BJ (cell line): Measurements from ENCODE around the gene SUN1. TPM values are rescaled to one million over a fixed set of nuclear protein-coding genes. Genes with fewer than 3 reads are reported as not detected.

Source experiments
- CTCF ChIA-PET: fragments of 350-600 bp; formaldehyde crosslinking; extraction: SDS; loops from one replicate; lab custom pipeline; 2021; ENCODE audit warnings: antibody characterized with exemption, inconsistent platforms; lab: Yijun Ruan, JAX
- POLR2A ChIA-PET: fragments of 300-600 bp; sonication (Branson Sonifier 250); formaldehyde crosslinking; extraction: SDS; loops from one replicate; lab custom pipeline; 2021; ENCODE audit warnings: antibody characterized with exemption; lab: Charles Lee
- DNase-seq: peaks from one replicate; pipeline ENCODE4 v3.0.0-alpha.2; 2011; ENCODE audit warnings: low read depth
- H3K27me3 ChIP-seq: 2 replicates; pipeline ENCODE4 v1.6.0; 2011; ENCODE audit warnings: low read length; ENCODE audit not compliant: control insufficient read depth, insufficient read depth
- H3K36me3 ChIP-seq: 2 replicates; pipeline ENCODE4 v1.5.1; 2011; ENCODE audit warnings: low read length; ENCODE audit not compliant: control insufficient read depth, insufficient read depth
- H3K4me3 ChIP-seq: 2 replicates; pipeline ENCODE4 v1.5.1; 2011; ENCODE audit warnings: low read depth, mild to moderate bottlenecking, control low read depth, low read length
- polyA plus RNA-seq: library from polyadenylated mRNA; depleted of rRNA; stranded (reverse); fragments of >200 nt; gene quantifications from 2 replicates; pipeline ENCODE4 v1.2.3, GENCODE V29; 2011
- TF ChIP-seq, protein P1 (sequence below): IDR thresholded peaks from 2 replicates; pipeline ENCODE4 v1.5.1; 2011; ENCODE audit warnings: low read depth, mild to moderate bottlenecking, control low read depth, inconsistent platforms, low read length, moderate library complexity; ENCODE audit not compliant: insufficient read depth

SUN1 gene
- polyA plus RNA-seq, 1 experiment, result 222 TPM

DNA sequence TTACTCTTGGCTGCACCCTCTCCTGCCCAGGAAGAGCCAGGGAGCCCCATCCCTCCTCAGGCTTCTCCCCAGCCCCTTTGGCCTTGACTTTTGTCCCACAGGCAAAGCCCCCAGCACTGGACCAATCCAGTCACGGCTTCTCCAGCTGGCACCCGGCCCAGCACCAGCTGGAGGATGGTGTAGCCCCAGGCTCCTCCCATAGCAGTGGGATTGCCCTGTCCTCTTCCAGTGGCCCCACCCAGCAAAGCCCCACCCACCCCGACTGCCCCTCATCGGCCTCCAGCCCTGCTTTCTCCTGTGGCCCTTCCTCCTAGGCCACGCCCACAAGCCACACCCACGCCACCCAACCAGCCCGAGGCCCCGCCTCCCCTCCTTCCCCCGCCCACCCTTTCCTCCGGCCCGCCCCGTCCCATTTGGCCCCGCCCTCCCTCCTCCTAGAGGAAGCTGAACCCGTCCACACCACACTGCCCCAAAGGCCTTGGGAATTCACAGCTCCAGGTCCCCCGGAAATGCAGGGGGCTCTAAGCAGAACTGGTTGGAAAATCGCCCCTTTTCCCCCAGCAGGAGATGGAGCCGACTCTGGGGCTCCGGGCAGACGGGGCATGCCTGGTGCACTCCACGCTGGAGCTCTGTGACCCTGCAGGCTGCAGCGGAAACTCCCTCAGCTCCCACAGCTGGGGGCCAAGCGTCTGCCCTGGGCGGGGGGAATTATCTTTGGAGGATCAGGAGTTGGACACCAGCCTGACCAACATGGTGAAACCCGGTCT is 69.3 kb downstream of the SUN1 start:
- TF ChIP-seq, protein P1, sequence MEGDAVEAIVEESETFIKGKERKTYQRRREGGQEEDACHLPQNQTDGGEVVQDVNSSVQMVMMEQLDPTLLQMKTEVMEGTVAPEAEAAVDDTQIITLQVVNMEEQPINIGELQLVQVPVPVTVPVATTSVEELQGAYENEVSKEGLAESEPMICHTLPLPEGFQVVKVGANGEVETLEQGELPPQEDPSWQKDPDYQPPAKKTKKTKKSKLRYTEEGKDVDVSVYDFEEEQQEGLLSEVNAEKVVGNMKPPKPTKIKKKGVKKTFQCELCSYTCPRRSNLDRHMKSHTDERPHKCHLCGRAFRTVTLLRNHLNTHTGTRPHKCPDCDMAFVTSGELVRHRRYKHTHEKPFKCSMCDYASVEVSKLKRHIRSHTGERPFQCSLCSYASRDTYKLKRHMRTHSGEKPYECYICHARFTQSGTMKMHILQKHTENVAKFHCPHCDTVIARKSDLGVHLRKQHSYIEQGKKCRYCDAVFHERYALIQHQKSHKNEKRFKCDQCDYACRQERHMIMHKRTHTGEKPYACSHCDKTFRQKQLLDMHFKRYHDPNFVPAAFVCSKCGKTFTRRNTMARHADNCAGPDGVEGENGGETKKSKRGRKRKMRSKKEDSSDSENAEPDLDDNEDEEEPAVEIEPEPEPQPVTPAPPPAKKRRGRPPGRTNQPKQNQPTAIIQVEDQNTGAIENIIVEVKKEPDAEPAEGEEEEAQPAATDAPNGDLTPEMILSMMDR, result no peak
- Histone ChIP-seq H3K27me3 (no peaks in the 10 kb centered on the region), H3K36me3 (peaks cover 5% of the 10 kb centered on the region; the same call in 1 of the 2 replicates), H3K4me3 (no peak overlapping the region)
- peak; percentile 12 for DNase-seq
- ChIA-PET CTCF (no interaction called here), POLR2A (interaction anchor here (0.6 kb wide), 1 partner anchor 13 kb away, joined by 3 read pairs; no protein-coding TSS in a partner anchor)

DNA sequence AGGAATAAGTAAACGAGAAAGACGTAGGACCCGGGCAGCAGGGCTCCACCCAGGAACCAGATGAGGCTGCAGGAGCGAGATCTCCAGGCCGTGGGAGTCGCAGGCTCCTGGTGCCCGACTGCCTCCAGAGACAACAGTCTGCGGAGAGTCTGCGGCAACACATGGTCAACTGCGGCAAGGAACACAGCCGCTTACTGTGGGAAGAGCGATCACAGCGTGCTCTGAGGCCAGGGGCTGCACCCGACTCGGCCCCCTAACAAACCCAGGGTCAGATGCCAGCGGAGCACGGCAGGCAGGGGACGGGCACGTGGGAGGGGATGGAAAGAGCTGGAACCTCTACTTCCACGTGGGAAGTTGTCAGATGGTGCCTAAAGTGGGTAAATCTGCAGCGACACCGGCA is 70.7 kb downstream of the SUN1 start:
- no peak for DNase-seq
- TF ChIP-seq, protein P1, result no peak
- no peaks in the 10 kb centered on the region for H3K27me3 ChIP-seq
- POLR2A ChIA-PET, result no interaction called here
- H3K4me3 ChIP-seq, result no peak overlapping the region
- H3K36me3 ChIP-seq, result no peaks in the 10 kb centered on the region
- CTCF ChIA-PET, result no interaction called here

DNA sequence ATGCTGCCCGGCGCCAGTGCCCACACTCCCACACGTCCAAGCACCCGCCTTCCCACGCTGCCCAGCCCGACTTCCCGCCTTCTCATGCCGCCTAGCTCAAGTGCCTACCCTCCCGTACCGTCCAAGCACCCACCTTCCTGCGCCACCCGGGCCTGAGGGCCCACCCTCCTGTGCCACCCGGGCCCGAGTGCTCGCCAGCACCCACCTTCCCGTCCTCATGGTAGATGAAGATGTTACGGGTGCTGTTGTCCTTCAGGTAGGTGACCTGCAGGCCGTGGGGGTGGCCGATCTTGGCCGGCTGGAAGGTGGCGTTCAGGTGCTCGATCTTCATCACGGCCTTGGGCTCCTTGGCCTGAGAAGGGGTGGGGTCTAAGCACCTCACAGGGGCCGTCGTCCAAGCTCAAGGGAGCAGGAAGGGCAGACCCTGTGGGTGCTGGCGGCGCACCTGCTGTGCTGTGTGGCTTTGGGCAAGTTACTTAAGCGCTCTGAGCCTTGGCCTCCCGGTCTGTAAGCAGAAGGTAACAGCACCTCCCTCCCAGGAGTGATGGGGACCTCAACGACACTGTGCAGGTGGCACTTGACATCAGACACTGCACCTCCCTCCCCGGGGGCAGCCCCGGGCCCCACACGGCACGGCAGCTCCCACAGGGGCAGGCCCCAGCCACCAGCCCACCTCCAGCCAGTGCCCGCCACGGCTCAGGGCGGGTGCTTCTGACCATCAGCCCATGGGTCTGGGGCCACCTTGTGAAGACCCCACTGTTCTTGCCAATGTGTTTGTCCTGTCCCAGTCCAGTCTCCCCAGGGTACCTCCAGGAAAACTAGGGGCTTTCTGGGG is 71.9 kb downstream of the SUN1 start:
- TF ChIP-seq, protein P1, result no peak
- no peak overlapping the region for H3K4me3 ChIP-seq
- POLR2A ChIA-PET, result no interaction called here

DNA sequence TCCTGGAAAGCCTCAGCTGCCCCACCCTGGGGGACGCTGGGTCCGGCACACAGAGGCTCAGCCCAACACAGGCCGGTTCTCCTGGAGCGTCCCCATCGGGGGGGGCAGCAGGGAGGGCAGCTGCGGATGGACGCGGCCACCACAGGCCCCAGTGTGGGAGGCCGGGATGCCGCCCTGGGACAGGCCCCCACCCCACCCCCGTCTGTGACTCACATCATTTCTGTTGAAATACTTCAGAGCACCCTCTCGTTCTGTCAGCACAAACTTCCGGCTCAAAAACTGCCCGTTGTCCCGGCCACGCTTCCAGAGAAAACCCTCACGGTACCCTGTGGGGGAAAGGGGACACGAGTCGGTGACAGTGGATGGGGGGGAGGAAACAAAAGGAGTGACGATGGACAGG is 72.6 kb downstream of the SUN1 start:
- H3K4me3 ChIP-seq, result no peak overlapping the region
- no peak for DNase-seq
- H3K36me3 ChIP-seq, result no peaks in the 10 kb centered on the region
- no peaks in the 10 kb centered on the region for H3K27me3 ChIP-seq
- POLR2A ChIA-PET, result no interaction called here
- TF ChIP-seq, protein P1, result no peak
- CTCF ChIA-PET, result no interaction called here

More for the DNA sequence above, 71.9 kb downstream of the SUN1 start:
- H3K27me3 ChIP-seq, result no peaks in the 10 kb centered on the region
- no peak for DNase-seq
- CTCF ChIA-PET, result no interaction called here
- no peaks in the 10 kb centered on the region for H3K36me3 ChIP-seq

DNA sequence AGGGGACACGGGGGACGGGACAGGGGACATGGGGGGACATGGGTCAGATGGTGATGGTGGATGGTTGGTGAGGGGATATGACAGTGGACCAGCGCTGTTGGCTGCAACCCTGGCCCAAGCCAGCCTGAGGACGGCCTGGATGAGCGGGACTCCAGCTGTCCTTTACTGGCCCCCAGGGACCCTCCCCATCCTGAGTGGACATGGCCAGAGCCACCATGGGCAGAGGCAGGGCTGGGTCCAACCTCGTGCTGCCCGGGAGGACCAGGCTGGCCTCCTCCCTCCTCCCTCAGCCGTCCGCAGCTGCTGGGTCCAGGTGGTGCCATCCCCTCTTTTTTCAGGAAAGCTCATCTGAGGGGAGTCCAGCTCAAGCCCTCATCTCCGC is 74.5 kb downstream of the SUN1 start:
- no peaks in the 10 kb centered on the region for H3K36me3 ChIP-seq
- ChIA-PET CTCF (interaction anchor here (0.7 to 1.3 kb wide), 3 partner anchors 86 to 277 kb away, joined by 3 to 4 read pairs (median 4); no protein-coding TSS in a partner anchor), POLR2A (no interaction called here)
- DNase-seq, result no peak
- no peak overlapping the region for H3K4me3 ChIP-seq
- H3K27me3 ChIP-seq, result no peaks in the 10 kb centered on the region
- TF ChIP-seq, protein P1, result no peak
